ENCODE results near the gene ZNF574. TPM values are rescaled to one million over a fixed set of nuclear protein-coding genes. Genes with fewer than 3 reads are reported as not detected.

ZNF574 gene
- total RNA-seq, 1 donor from 2014 or later: 20.0 TPM

DNA sequence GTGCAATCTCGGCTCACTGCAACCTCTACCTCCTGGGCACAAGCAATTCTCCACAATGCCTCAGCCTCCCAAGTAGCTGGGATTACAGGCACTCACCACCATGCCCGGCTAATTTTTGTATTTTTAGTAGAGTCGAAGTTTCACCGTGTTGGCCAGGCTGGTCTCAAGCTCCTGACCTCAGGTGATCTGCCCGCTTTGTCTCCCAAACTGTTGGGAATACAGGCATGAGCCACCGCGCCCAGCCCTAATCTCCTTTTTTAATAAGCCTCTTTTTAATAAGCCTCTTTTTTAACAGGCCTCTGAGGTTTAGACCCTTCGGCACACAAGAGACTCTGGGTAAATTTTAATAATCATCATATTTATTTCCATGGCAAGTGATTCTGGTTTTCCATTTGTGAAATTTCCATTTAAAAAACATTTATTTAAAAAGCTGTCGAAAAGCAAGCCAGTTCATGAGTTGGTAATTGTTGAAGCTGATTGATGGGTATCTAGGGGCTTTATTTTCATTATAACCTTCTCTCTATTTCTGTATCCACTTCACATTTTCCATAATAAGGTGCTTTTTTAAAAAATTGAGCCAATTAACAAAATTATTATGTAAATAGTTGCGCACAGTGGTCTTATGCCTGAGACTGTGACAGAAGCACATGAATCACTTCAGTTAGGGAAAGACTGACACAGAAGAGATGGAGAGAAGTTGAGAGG, 44.5 kb downstream of the ZNF574 start:
- DNase-seq (ENCODE audit: low read depth): no peak
- peaks cover 29% of the 10 kb centered on the region for H3K4me1 ChIP-seq (ENCODE audit: insufficient read depth, low read length)
- peaks cover 27% of the 10 kb centered on the region for H3K4me1 Mint-ChIP-seq (ENCODE audit: low read depth, unreplicated experiment)
- no peak for FAIRE-seq
- no peaks in the 10 kb centered on the region for H3K79me2 ChIP-seq (ENCODE audit: insufficient read depth, low read length)
- no peaks in the 10 kb centered on the region for H3K27me3 Mint-ChIP-seq (ENCODE audit: low read depth, unreplicated experiment)
- H3K27ac ChIP-seq (ENCODE audit: low read depth, low read length): peak overlapping the region; percentile 64
- TF ChIP-seq, protein P1, sequence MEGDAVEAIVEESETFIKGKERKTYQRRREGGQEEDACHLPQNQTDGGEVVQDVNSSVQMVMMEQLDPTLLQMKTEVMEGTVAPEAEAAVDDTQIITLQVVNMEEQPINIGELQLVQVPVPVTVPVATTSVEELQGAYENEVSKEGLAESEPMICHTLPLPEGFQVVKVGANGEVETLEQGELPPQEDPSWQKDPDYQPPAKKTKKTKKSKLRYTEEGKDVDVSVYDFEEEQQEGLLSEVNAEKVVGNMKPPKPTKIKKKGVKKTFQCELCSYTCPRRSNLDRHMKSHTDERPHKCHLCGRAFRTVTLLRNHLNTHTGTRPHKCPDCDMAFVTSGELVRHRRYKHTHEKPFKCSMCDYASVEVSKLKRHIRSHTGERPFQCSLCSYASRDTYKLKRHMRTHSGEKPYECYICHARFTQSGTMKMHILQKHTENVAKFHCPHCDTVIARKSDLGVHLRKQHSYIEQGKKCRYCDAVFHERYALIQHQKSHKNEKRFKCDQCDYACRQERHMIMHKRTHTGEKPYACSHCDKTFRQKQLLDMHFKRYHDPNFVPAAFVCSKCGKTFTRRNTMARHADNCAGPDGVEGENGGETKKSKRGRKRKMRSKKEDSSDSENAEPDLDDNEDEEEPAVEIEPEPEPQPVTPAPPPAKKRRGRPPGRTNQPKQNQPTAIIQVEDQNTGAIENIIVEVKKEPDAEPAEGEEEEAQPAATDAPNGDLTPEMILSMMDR (IDR thresholded peaks at IDR 0.05; ENCODE audit: insufficient read depth, low read depth, low read length): no peak
- no peak for TF ChIP-seq EZH2 (IDR thresholded peaks at IDR 0.05; ENCODE audit: insufficient read depth, low read length)
- H3K4me3 ChIP-seq (ENCODE audit: insufficient read depth, low read depth, low read length): no peak overlapping the region
- H3K4me2 ChIP-seq (ENCODE audit: low read length): no peak overlapping the region
- peaks cover 9% of the 10 kb centered on the region for H3K36me3 Mint-ChIP-seq (ENCODE audit: low read depth, unreplicated experiment)
- peaks cover 4% of the 10 kb centered on the region for H3K36me3 ChIP-seq (ENCODE audit: insufficient read depth, low read length)
- no peaks in the 10 kb centered on the region for H4K20me1 ChIP-seq (ENCODE audit: insufficient read depth, low read length)
- no peaks in the 10 kb centered on the region for H3K9me3 ChIP-seq (ENCODE audit: insufficient read depth, low read depth, low read length)
- no peaks in the 10 kb centered on the region for H3K27me3 ChIP-seq (ENCODE audit: insufficient read depth, low read length)
- no peak overlapping the region for H3K9ac ChIP-seq (ENCODE audit: low read length)
- no peak overlapping the region for H2AFZ ChIP-seq (ENCODE audit: low read depth, low read length)
- H3K27ac Mint-ChIP-seq (ENCODE audit: unreplicated experiment): peak overlapping the region; percentile 43
- H3K4me3 Mint-ChIP-seq (ENCODE audit: unreplicated experiment): peak overlapping the region; percentile 54
- peaks cover 4% of the 10 kb centered on the region for H3K9me3 Mint-ChIP-seq (ENCODE audit: unreplicated experiment)

DNA sequence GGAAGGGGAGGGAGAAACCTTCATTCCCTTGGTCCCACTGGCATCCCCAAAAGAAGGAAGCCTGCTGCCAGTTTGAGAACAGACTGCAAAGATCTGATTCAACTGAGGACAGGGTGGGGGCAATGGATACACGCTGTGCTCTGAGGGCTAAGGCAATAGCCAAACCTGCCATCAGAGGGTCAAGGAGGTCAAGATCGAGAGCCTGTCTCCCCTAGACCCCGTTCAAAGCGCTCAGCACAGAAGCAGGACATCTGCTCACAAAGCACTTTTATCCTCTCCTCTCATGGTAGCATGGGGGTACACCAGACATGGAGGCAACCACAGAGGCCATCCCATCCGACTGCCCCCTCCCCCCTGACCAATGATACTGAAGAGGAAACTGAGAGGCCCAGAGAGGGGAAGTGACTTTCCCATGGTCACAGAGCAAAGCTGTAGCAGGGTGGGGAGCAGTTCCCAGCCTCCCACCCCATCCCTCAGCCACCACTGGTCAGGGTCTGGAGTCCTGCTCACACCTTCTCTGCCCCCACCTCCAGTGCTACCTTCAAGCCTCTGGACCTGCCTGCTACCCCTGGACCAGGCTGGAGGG, 45.2 kb downstream of the ZNF574 start:
- H3K4me3 ChIP-seq (ENCODE audit: insufficient read depth, low read depth, low read length): no peak overlapping the region
- H2AFZ ChIP-seq (ENCODE audit: low read depth, low read length): peak overlapping the region; percentile 52
- no peaks in the 10 kb centered on the region for H4K20me1 ChIP-seq (ENCODE audit: insufficient read depth, low read length)
- H3K4me2 ChIP-seq (ENCODE audit: low read length): peak overlapping the region; percentile 79
- no peaks in the 10 kb centered on the region for H3K27me3 ChIP-seq (ENCODE audit: insufficient read depth, low read length)
- H3K36me3 ChIP-seq (ENCODE audit: insufficient read depth, low read length): peaks cover 4% of the 10 kb centered on the region
- peak overlapping the region; percentile 64 for H3K27ac ChIP-seq (ENCODE audit: low read depth, low read length)
- Mint-ChIP-seq H3K9me3 (ENCODE audit: unreplicated experiment) (peaks cover 5% of the 10 kb centered on the region), H3K36me3 (ENCODE audit: low read depth, unreplicated experiment) (peaks cover 7% of the 10 kb centered on the region), H3K4me1 (ENCODE audit: low read depth, unreplicated experiment) (peaks cover 20% of the 10 kb centered on the region), H3K4me3 (ENCODE audit: unreplicated experiment) (peak overlapping the region; percentile 54), H3K27ac (ENCODE audit: unreplicated experiment) (peak overlapping the region; percentile 43), H3K27me3 (ENCODE audit: low read depth, unreplicated experiment) (no peaks in the 10 kb centered on the region)
- H3K9ac ChIP-seq (ENCODE audit: low read length): peak overlapping the region; percentile 43
- DNase-seq (ENCODE audit: low read depth): no peak
- FAIRE-seq: no peak
- H3K9me3 ChIP-seq (ENCODE audit: insufficient read depth, low read depth, low read length): no peaks in the 10 kb centered on the region
- no peaks in the 10 kb centered on the region for H3K79me2 ChIP-seq (ENCODE audit: insufficient read depth, low read length)
- peaks cover 27% of the 10 kb centered on the region for H3K4me1 ChIP-seq (ENCODE audit: insufficient read depth, low read length)
- TF ChIP-seq, protein P1 (IDR thresholded peaks at IDR 0.05; ENCODE audit: insufficient read depth, low read depth, low read length): no peak
- no peak for TF ChIP-seq EZH2 (IDR thresholded peaks at IDR 0.05; ENCODE audit: insufficient read depth, low read length)

DNA sequence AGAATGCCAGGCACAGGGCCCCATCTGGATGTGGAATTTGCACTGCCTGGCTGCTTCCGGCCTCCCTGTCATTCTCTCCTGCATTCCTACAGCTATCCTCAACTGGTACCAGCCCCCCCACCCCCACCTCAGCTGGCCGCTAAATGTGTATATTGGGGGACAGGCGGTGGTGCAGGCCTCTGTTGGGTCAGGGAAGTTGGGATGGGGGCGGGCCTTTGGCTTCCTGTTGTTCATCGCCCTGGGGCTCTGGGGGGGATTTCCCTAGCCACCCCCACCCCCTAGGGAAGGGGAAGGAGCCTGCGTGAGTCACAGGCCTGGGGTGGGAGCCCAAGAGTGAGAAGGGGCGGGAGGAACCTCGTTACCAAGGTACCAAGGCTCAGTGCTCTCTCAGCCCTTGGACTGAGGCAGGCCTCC, 45.7 kb downstream of the ZNF574 start:
- H3K27me3 ChIP-seq (ENCODE audit: insufficient read depth, low read length): no peaks in the 10 kb centered on the region
- DNase-seq (ENCODE audit: low read depth): peak; percentile 69
- Mint-ChIP-seq H3K27ac (ENCODE audit: unreplicated experiment) (peak overlapping the region; percentile 62), H3K36me3 (ENCODE audit: low read depth, unreplicated experiment) (peaks cover 7% of the 10 kb centered on the region), H3K4me3 (ENCODE audit: unreplicated experiment) (no peak overlapping the region), H3K4me1 (ENCODE audit: low read depth, unreplicated experiment) (peaks cover 22% of the 10 kb centered on the region), H3K27me3 (ENCODE audit: low read depth, unreplicated experiment) (no peaks in the 10 kb centered on the region), H3K9me3 (ENCODE audit: unreplicated experiment) (peaks cover 5% of the 10 kb centered on the region)
- no peaks in the 10 kb centered on the region for H4K20me1 ChIP-seq (ENCODE audit: insufficient read depth, low read length)
- H3K9ac ChIP-seq (ENCODE audit: low read length): peak overlapping the region; percentile 48
- no peaks in the 10 kb centered on the region for H3K79me2 ChIP-seq (ENCODE audit: insufficient read depth, low read length)
- H3K4me1 ChIP-seq (ENCODE audit: insufficient read depth, low read length): peaks cover 27% of the 10 kb centered on the region
- peak overlapping the region; percentile 52 for H2AFZ ChIP-seq (ENCODE audit: low read depth, low read length)
- peak overlapping the region; percentile 64 for H3K27ac ChIP-seq (ENCODE audit: low read depth, low read length)
- TF ChIP-seq, protein P1 (IDR thresholded peaks at IDR 0.05; ENCODE audit: insufficient read depth, low read depth, low read length): no peak
- no peak for TF ChIP-seq EZH2 (IDR thresholded peaks at IDR 0.05; ENCODE audit: insufficient read depth, low read length)
- H3K4me3 ChIP-seq (ENCODE audit: insufficient read depth, low read depth, low read length): no peak overlapping the region
- no peaks in the 10 kb centered on the region for H3K36me3 ChIP-seq (ENCODE audit: insufficient read depth, low read length)
- no peaks in the 10 kb centered on the region for H3K9me3 ChIP-seq (ENCODE audit: insufficient read depth, low read depth, low read length)
- H3K4me2 ChIP-seq (ENCODE audit: low read length): peak overlapping the region; percentile 79
- FAIRE-seq: no peak

All from astrocyte (in vitro differentiated cells and primary cell).